ENCODE measurements around the gene LRCH4. TPM values are rescaled to one million over a fixed set of nuclear protein-coding genes. Genes with fewer than 3 reads are reported as not detected.

The LRCH4 gene
- polyA plus RNA-seq, 1 donor (not counting 4 experiments of a cell fraction or from before 2014, with no cell fraction given), result 4.9 TPM

DNA sequence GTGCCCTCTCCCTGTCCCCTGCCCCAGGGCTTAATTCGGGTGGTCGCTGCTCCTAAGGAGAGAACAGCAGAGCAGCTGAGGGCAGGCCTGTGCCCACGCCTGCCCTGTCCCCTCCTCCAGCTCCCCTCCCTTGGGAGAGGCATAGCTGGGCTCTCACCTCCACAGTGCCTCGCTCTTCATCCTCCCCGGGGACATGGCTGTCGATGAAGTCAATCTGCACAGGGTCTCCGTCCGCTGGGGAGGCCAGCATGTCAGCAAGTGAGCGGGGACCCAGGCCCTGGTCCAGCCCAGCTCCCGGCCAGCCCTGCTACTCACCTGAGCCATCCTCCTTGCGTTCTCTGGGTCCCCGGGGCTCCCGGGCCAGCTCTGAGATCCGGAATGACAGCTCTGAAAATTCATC lies 8.4 kb downstream of the LRCH4 start:
- Histone ChIP-seq H3K9ac (ENCODE audit: control insufficient read depth, extremely low read depth, insufficient read depth, low read length) (no peak overlapping the region), H3K4me2 (ENCODE audit: control insufficient read depth, extremely low read depth, insufficient read depth, low read depth, low read length) (no peak overlapping the region), H3K27ac (ENCODE audit: control insufficient read depth, insufficient read depth, low read length) (no peak overlapping the region), H3K9me1 (ENCODE audit: control insufficient read depth, extremely low read depth, insufficient read depth, low read length) (no peaks in the 10 kb centered on the region), H3K9me3 (ENCODE audit: control insufficient read depth, low read depth, low read length) (no peaks in the 10 kb centered on the region), H3K4me3 (ENCODE audit: control insufficient read depth in 2 of 3, extremely low read depth in 1 of 3, insufficient read depth in 2 of 3, low read depth in 1 of 3, low read length in 3 of 3) (no peak overlapping the region), H4K20me1 (ENCODE audit: control insufficient read depth, extremely low read depth, insufficient read depth, low read length) (no peaks in the 10 kb centered on the region), H3K27me3 (ENCODE audit: control insufficient read depth, extremely low read depth, insufficient read depth, low read length) (no peaks in the 10 kb centered on the region), H2AFZ (ENCODE audit: control insufficient read depth, low read length) (no peak overlapping the region), H3K79me2 (ENCODE audit: control insufficient read depth, insufficient read depth, low read length) (no peaks in the 10 kb centered on the region), H3K36me3 (ENCODE audit: control insufficient read depth in 2 of 2, extremely low read depth in 1 of 2, insufficient read depth in 2 of 2, low read length in 2 of 2) (peaks cover 16 to 38% of the 10 kb centered on the region in 2 experiments), H3K4me1 (ENCODE audit: control insufficient read depth, extremely low read depth, insufficient read depth, low read length) (peaks cover 6% of the 10 kb centered on the region)
- no peak for DNase-seq (ENCODE audit: low read depth, low spot score)
- dilution Hi-C loops (cut with MboI; ENCODE audit: extremely low pct_ligation_motif_present, low sequenced_read_pairs), result no loop called here
- TF ChIP-seq, protein P1, sequence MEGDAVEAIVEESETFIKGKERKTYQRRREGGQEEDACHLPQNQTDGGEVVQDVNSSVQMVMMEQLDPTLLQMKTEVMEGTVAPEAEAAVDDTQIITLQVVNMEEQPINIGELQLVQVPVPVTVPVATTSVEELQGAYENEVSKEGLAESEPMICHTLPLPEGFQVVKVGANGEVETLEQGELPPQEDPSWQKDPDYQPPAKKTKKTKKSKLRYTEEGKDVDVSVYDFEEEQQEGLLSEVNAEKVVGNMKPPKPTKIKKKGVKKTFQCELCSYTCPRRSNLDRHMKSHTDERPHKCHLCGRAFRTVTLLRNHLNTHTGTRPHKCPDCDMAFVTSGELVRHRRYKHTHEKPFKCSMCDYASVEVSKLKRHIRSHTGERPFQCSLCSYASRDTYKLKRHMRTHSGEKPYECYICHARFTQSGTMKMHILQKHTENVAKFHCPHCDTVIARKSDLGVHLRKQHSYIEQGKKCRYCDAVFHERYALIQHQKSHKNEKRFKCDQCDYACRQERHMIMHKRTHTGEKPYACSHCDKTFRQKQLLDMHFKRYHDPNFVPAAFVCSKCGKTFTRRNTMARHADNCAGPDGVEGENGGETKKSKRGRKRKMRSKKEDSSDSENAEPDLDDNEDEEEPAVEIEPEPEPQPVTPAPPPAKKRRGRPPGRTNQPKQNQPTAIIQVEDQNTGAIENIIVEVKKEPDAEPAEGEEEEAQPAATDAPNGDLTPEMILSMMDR (optimal IDR thresholded peaks at IDR 0.05 in 1 of 3, IDR thresholded peaks at IDR 0.05 in 1 of 3, conservative IDR thresholded peaks at IDR 0.05 in 1 of 3; ENCODE audit: extremely low read depth in 1 of 3, insufficient read depth in 2 of 3, low read length in 3 of 3), result no peak
- no peak for TF ChIP-seq EZH2 (IDR thresholded peaks at IDR 0.05; ENCODE audit: low read length)
- no peak for FAIRE-seq

DNA sequence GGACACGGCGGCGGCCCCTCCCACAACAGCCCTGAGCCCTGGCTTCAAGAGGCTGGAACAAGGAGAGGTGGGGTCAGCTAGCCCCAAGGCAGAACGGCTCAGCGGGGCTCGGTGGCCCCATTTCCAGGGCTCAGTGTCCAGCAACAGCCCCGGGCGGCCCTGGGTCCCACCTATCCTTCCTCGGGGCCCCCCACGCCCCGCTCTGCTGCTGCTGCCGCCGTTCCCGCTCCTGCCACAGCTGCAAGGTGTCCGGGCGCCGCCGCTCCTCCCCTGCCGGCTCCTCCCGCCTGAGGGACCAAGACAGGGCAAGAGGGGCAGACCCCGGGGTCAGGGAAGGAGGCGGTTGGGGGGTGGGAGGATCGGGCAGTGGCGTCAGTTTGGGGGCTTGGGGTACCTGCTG lies 8.8 kb downstream of the LRCH4 start:
- no peaks in the 10 kb centered on the region for H3K27me3 ChIP-seq (ENCODE audit: control insufficient read depth, extremely low read depth, insufficient read depth, low read length)
- no peaks in the 10 kb centered on the region for H4K20me1 ChIP-seq (ENCODE audit: control insufficient read depth, extremely low read depth, insufficient read depth, low read length)
- no peak for FAIRE-seq
- dilution Hi-C loops (cut with MboI; ENCODE audit: extremely low pct_ligation_motif_present, low sequenced_read_pairs), result no loop called here
- peaks cover 2% of the 10 kb centered on the region for H3K4me1 ChIP-seq (ENCODE audit: control insufficient read depth, extremely low read depth, insufficient read depth, low read length)
- no peak overlapping the region for H3K9ac ChIP-seq (ENCODE audit: control insufficient read depth, extremely low read depth, insufficient read depth, low read length)
- peaks cover 13 to 39% of the 10 kb centered on the region in 2 experiments for H3K36me3 ChIP-seq (ENCODE audit: control insufficient read depth in 2 of 2, extremely low read depth in 1 of 2, insufficient read depth in 2 of 2, low read length in 2 of 2)
- no peak for DNase-seq (ENCODE audit: low read depth, low spot score)
- no peak overlapping the region for H3K4me3 ChIP-seq (ENCODE audit: control insufficient read depth in 2 of 3, extremely low read depth in 1 of 3, insufficient read depth in 2 of 3, low read depth in 1 of 3, low read length in 3 of 3)
- no peaks in the 10 kb centered on the region for H3K9me3 ChIP-seq (ENCODE audit: control insufficient read depth, low read depth, low read length)
- no peaks in the 10 kb centered on the region for H3K9me1 ChIP-seq (ENCODE audit: control insufficient read depth, extremely low read depth, insufficient read depth, low read length)
- H2AFZ ChIP-seq (ENCODE audit: control insufficient read depth, low read length), result no peak overlapping the region
- H3K4me2 ChIP-seq (ENCODE audit: control insufficient read depth, extremely low read depth, insufficient read depth, low read depth, low read length), result no peak overlapping the region
- no peak overlapping the region for H3K27ac ChIP-seq (ENCODE audit: control insufficient read depth, insufficient read depth, low read length)
- no peak for TF ChIP-seq EZH2 (IDR thresholded peaks at IDR 0.05; ENCODE audit: low read length)
- no peaks in the 10 kb centered on the region for H3K79me2 ChIP-seq (ENCODE audit: control insufficient read depth, insufficient read depth, low read length)

- no peaks in the 10 kb centered on the region for H3K9me1 ChIP-seq (ENCODE audit: control insufficient read depth, extremely low read depth, insufficient read depth, low read length)
- H4K20me1 ChIP-seq (ENCODE audit: control insufficient read depth, extremely low read depth, insufficient read depth, low read length), result no peaks in the 10 kb centered on the region
- no peak overlapping the region for H3K9ac ChIP-seq (ENCODE audit: control insufficient read depth, extremely low read depth, insufficient read depth, low read length)
- dilution Hi-C loops (cut with MboI; ENCODE audit: extremely low pct_ligation_motif_present, low sequenced_read_pairs), result no loop called here
- peaks cover 7 to 34% of the 10 kb centered on the region in 2 experiments for H3K36me3 ChIP-seq (ENCODE audit: control insufficient read depth in 2 of 2, extremely low read depth in 1 of 2, insufficient read depth in 2 of 2, low read length in 2 of 2)
- no peaks in the 10 kb centered on the region for H3K9me3 ChIP-seq (ENCODE audit: control insufficient read depth, low read depth, low read length)
- H3K4me3 ChIP-seq (ENCODE audit: control insufficient read depth in 2 of 3, extremely low read depth in 1 of 3, insufficient read depth in 2 of 3, low read depth in 1 of 3, low read length in 3 of 3), result no peak overlapping the region
- no peak for TF ChIP-seq EZH2 (IDR thresholded peaks at IDR 0.05; ENCODE audit: low read length)
- TF ChIP-seq, protein P1 (optimal IDR thresholded peaks at IDR 0.05 in 1 of 3, IDR thresholded peaks at IDR 0.05 in 1 of 3, conservative IDR thresholded peaks at IDR 0.05 in 1 of 3; ENCODE audit: extremely low read depth in 1 of 3, insufficient read depth in 2 of 3, low read length in 3 of 3), result no peak
- H3K79me2 ChIP-seq (ENCODE audit: control insufficient read depth, insufficient read depth, low read length), result no peaks in the 10 kb centered on the region
- H3K27me3 ChIP-seq (ENCODE audit: control insufficient read depth, extremely low read depth, insufficient read depth, low read length), result peaks cover 2% of the 10 kb centered on the region
- no peak overlapping the region for H3K27ac ChIP-seq (ENCODE audit: control insufficient read depth, insufficient read depth, low read length)
- no peaks in the 10 kb centered on the region for H3K4me1 ChIP-seq (ENCODE audit: control insufficient read depth, extremely low read depth, insufficient read depth, low read length)
- DNase-seq (ENCODE audit: low read depth, low spot score) (no peak), FAIRE-seq (no peak)
- no peak overlapping the region for H2AFZ ChIP-seq (ENCODE audit: control insufficient read depth, low read length)
- no peak overlapping the region for H3K4me2 ChIP-seq (ENCODE audit: control insufficient read depth, extremely low read depth, insufficient read depth, low read depth, low read length)
These were observed 9.4 kb downstream of the LRCH4 start for GRCh38 chr7:100576384-100576993.

Data from keratinocyte (primary cell).